Transverse colon (tissue), 4 donors: ENCODE measurements around the gene PCDHA1. TPM values are rescaled to one million over a fixed set of nuclear protein-coding genes. Genes with fewer than 3 reads are reported as not detected.

Experiments
- DNase-seq: peaks from one replicate; pipeline ENCODE4 v3.0.0-alpha.2; 2019
- H3K27ac ChIP-seq, 4 donors: fragments of 200-600 bp; sonication (generic); 2 replicates each; pipeline ENCODE4 v1.5.1; 2016 to 2018; ENCODE audit warnings: inconsistent platforms in 4 of 4
- H3K27me3 ChIP-seq: fragments of 200-600 bp; sonication (generic); 2 replicates; pipeline ENCODE4 v1.5.1; 2017; ENCODE audit warnings: inconsistent platforms
- H3K36me3 ChIP-seq, 4 donors: fragments of 200-600 bp; sonication (generic); 2 replicates each; pipeline ENCODE4 v1.5.1; 2017 to 2019; ENCODE audit warnings: inconsistent platforms in 4 of 4
- H3K4me1 ChIP-seq, 4 donors: fragments of 200-600 bp; sonication (generic); 2 replicates each; pipeline ENCODE4 v1.5.1; 2017 to 2020; ENCODE audit warnings: inconsistent platforms in 4 of 4
- H3K4me3 ChIP-seq, 4 donors: fragments of 200-600 bp; sonication (generic); 1 replicate in 1 of 4; 2 replicates in 3 of 4; pipeline versions ENCODE4 v1.5.1 to v1.6.1; 2017 to 2019; ENCODE audit warnings: inconsistent platforms in 4 of 4
- H3K9me3 ChIP-seq, 2 donors: fragments of 200-600 bp; sonication (generic); 2 replicates each; pipeline ENCODE4 v1.5.1; 2017 to 2019; ENCODE audit warnings: inconsistent platforms in 2 of 2
- CTCF ChIP-seq, 5 experiments: fragments of 200-600 bp in 3 of 5; fragments of 450-650 bp in 2 of 5; sonication (generic) in 3 of 5; IDR thresholded peaks; 1 replicate in 2 of 5; 2 replicates in 3 of 5; pipeline ENCODE4 v1.5.1; 2016 to 2017; ENCODE audit warnings: antibody characterized with exemption in 5 of 5, inconsistent platforms in 3 of 5, mild to moderate bottlenecking in 2 of 5, moderate library complexity in 1 of 5
- EP300 ChIP-seq: sonication (generic); formaldehyde crosslinking; IDR thresholded peaks from one replicate; pipeline ENCODE4 v1.6.1; 2017; ENCODE audit warnings: antibody characterized with exemption, low read depth
- POLR2A ChIP-seq: fragments of 450-650 bp; IDR thresholded peaks from one replicate; pipeline ENCODE4 v1.6.1; 2016; ENCODE audit warnings: antibody characterized with exemption, mild to moderate bottlenecking, moderate library complexity
- POLR2AphosphoS5 ChIP-seq, 3 donors: sonication (generic); formaldehyde crosslinking; IDR thresholded peaks; one replicate each; pipeline ENCODE4 v1.6.1; 2016; ENCODE audit warnings: antibody characterized with exemption in 3 of 3
- WGBS, 2 donors: methylation state at CpG; one replicate each; pipeline ENCODE4 v1.1.5; 2018; ENCODE audit warnings: low coverage in 1 of 2; 5-methylcytosine and 5-hydroxymethylcytosine counted together
- in situ Hi-C, 4 donors: fragments of 200-750 bp; cut with MboI; loops; one replicate each; pipeline versions ENCODE4 v1.15.0 to v1.15.1; 2017; ENCODE audit warnings: low sequenced_read_pairs in 3 of 4, low pct_ligation_motif_present in 1 of 4, low pct_unique_long_range_greater_than_20kb in 1 of 4
- intact Hi-C: fragments of 100-400 bp; cut with DNase I; formaldehyde crosslinking; loops from one replicate; pipeline ENCODE4 v1.15.1; 2023; ENCODE audit warnings: low total_unique reads
- total RNA-seq, 4 donors: library from RNA; depleted of rRNA; stranded (reverse); fragments of >200 nt; gene quantifications; one replicate each; pipeline ENCODE4 v1.1.0, GENCODE V29; 2016

Gene PCDHA1
- total RNA-seq, 4 donors from 2014 or later, result 0.14 TPM; not detected in 3

DNA sequence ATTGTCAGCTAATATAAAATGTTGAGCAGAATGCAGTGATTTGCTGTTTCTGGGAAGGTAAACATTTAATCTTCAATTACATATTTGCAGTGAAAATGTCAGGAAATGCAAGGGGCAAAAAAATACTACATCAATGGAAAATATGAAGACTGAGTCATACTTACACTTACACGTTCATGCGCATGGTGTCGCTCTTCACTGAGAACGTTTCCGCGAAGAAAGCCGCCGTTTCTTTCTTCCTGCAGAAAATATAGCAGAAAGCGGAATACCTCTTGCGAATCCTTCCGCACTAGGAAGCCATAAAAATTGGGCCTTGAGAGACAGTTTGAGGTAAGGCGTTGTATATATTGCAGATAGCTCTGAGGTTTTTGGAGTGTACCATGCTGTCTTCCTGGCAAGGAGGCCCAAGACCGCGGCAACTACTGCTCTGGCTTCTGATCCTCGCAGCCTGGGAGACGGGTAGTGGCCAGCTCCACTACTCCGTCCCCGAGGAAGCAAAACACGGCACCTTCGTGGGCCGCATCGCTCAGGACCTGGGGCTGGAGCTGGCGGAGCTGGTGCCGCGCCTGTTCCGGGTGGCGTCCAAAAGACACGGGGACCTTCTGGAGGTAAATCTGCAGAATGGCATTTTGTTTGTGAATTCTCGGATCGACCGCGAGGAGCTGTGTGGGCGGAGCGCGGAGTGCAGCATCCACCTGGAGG, 96.1 kb downstream of the PCDHA1 start, which contains the start of gene PCDHA13:
Gene PCDHA13, plus strand, starts transcription at position 236 of the 702 bp plus-strand sequence. Its CDS starts 145 bp downstream, at position 381.
- Histone ChIP-seq H3K36me3 (no peaks in the 10 kb centered on the region), H3K9me3 (peaks cover 4 to 24% of the 10 kb centered on the region in 2 donors), H3K27ac (no peak within 1 kb of the TSS), H3K27me3 (peaks cover 7% of the 10 kb centered on the region), H3K4me1 (no peaks in the 10 kb centered on the region), H3K4me3 (no peak within 1 kb of the TSS)
- DNase-seq, result no peak
- intact Hi-C loops (no loop called here), in situ Hi-C loops (no loop called here)
- WGBS, 2 donors, result 40 to 52% methylated on average over 1 to 32 of the region's 35 CpGs
- TF ChIP-seq POLR2A, result no peak
- TF ChIP-seq CTCF (IDR thresholded peaks at IDR 0.05), result no peak
- TF ChIP-seq POLR2AphosphoS5 (IDR thresholded peaks at IDR 0.05), result no peak
- no peak for TF ChIP-seq EP300

DNA sequence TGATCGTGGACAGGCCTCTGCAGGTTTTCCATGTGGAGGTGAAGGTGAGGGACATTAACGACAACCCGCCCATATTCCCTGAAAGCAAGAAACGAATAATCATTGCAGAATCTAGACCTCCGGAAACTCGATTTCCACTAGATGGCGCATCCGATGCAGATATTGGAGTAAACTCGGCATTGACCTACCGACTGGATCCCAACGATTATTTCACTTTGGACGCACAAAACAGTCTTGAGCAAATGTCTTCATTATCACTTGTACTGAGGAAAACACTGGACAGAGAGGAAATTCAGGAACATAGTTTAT, 96.6 kb downstream of the PCDHA1 start:
- WGBS, 2 donors, result 53 to 64% methylated on average over 4 to 12 of the region's 12 CpGs
- H3K27ac ChIP-seq, result no peak overlapping the region
- H3K4me3 ChIP-seq, result no peak overlapping the region
- no peaks in the 10 kb centered on the region for H3K36me3 ChIP-seq
- no peak for DNase-seq
- H3K27me3 ChIP-seq, result peaks cover 4% of the 10 kb centered on the region
- in situ Hi-C loops (no loop called here), intact Hi-C loops (no loop called here)
- TF ChIP-seq EP300 (no peak), CTCF (IDR thresholded peaks at IDR 0.05) (no peak), POLR2AphosphoS5 (IDR thresholded peaks at IDR 0.05) (no peak), POLR2A (no peak)
- peaks cover 4 to 19% of the 10 kb centered on the region in 2 donors for H3K9me3 ChIP-seq
- H3K4me1 ChIP-seq, result no peaks in the 10 kb centered on the region

- H3K27ac ChIP-seq, result no peak overlapping the region
- H3K4me1 ChIP-seq, result no peaks in the 10 kb centered on the region
- in situ Hi-C loops (no loop called here), intact Hi-C loops (no loop called here)
- H3K4me3 ChIP-seq, result no peak overlapping the region
- TF ChIP-seq POLR2AphosphoS5 (IDR thresholded peaks at IDR 0.05) (no peak), EP300 (no peak), CTCF (IDR thresholded peaks at IDR 0.05) (no peak), POLR2A (no peak)
- 83% methylated on average over 4 to 41 of the region's 41 CpGs for WGBS, 2 donors
- peaks cover 4 to 18% of the 10 kb centered on the region in 2 donors for H3K9me3 ChIP-seq
- peaks cover 3% of the 10 kb centered on the region for H3K27me3 ChIP-seq
- H3K36me3 ChIP-seq, result no peaks in the 10 kb centered on the region
- DNase-seq, result no peak
Measured at GRCh38 chr5:140883373-140883772, 97.4 kb downstream of the PCDHA1 start.

GRCh38 chr5:140883927-140884697, 98.2 kb downstream of the PCDHA1 start:
- WGBS, 2 donors, result 85% methylated on average over 79 of the region's 79 CpGs; no CpG with 5 or more reads in 1 of the 2 donors
- intact Hi-C loops (no loop called here), in situ Hi-C loops (no loop called here)
- DNase-seq, result no peak
- Histone ChIP-seq H3K9me3 (peaks cover 4 to 14% of the 10 kb centered on the region in 2 donors), H3K4me3 (no peak overlapping the region), H3K36me3 (no peaks in the 10 kb centered on the region), H3K27ac (no peak overlapping the region), H3K4me1 (no peaks in the 10 kb centered on the region), H3K27me3 (no peaks in the 10 kb centered on the region)
- TF ChIP-seq POLR2AphosphoS5 (IDR thresholded peaks at IDR 0.05), result no peak
- TF ChIP-seq POLR2A, result no peak
- TF ChIP-seq EP300, result no peak
- no peak for TF ChIP-seq CTCF (IDR thresholded peaks at IDR 0.05)
